ENCODE results near the gene LARGE1. TPM values are rescaled to one million over a fixed set of nuclear protein-coding genes. Genes with fewer than 3 reads are reported as not detected.

The LARGE1 gene
- total RNA-seq, 1 donor: 13.4 TPM

DNA sequence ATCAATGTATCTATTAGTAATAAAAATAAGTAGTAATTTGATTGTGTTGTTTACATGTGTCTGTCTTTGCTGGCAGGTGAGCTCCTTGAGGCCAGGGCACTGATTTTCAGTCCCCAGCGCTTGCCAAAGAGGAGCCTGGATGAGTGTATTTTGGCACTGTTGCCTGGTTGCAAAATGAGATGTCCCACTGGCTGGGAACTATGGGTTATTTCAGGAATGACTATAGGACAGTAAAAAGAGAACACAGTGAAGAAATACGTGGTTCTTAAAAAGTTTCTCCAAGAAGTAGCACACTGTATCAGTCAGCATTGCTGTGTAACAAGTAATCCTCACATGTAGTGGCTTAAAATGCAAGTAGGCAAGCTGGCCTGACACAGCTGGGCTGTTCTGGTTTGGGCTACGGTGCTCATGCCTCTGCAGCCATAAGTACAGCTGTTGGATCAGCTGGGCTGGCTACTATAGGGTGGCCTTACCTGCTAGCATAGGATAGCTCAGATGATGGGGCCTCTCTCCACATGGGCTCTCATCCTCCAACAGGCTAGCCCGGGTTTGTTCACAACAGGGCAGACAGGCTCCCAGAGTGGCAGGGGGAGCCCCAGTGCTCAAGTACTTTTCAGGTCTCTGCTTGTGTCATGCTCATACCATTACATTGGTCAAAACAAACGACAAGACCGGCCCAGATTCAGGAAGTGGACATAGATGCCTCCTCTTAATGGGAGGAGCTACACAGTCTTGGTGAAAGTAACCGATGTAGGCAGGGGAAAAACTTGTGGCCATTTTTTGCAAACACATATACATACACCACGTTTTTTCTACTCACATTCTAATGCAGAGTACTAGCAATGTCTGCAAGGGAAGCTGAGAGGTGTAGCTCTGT lies 399.1 kb downstream of the LARGE1 start:
- H3K4me3 ChIP-seq (ENCODE audit: low read depth, low read length): no peak overlapping the region
- DNase-seq (ENCODE audit: low read depth): no peak
- TF ChIP-seq, protein P1, sequence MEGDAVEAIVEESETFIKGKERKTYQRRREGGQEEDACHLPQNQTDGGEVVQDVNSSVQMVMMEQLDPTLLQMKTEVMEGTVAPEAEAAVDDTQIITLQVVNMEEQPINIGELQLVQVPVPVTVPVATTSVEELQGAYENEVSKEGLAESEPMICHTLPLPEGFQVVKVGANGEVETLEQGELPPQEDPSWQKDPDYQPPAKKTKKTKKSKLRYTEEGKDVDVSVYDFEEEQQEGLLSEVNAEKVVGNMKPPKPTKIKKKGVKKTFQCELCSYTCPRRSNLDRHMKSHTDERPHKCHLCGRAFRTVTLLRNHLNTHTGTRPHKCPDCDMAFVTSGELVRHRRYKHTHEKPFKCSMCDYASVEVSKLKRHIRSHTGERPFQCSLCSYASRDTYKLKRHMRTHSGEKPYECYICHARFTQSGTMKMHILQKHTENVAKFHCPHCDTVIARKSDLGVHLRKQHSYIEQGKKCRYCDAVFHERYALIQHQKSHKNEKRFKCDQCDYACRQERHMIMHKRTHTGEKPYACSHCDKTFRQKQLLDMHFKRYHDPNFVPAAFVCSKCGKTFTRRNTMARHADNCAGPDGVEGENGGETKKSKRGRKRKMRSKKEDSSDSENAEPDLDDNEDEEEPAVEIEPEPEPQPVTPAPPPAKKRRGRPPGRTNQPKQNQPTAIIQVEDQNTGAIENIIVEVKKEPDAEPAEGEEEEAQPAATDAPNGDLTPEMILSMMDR (IDR thresholded peaks at IDR 0.05; ENCODE audit: insufficient read depth, low read depth, low read length): no peak

DNA sequence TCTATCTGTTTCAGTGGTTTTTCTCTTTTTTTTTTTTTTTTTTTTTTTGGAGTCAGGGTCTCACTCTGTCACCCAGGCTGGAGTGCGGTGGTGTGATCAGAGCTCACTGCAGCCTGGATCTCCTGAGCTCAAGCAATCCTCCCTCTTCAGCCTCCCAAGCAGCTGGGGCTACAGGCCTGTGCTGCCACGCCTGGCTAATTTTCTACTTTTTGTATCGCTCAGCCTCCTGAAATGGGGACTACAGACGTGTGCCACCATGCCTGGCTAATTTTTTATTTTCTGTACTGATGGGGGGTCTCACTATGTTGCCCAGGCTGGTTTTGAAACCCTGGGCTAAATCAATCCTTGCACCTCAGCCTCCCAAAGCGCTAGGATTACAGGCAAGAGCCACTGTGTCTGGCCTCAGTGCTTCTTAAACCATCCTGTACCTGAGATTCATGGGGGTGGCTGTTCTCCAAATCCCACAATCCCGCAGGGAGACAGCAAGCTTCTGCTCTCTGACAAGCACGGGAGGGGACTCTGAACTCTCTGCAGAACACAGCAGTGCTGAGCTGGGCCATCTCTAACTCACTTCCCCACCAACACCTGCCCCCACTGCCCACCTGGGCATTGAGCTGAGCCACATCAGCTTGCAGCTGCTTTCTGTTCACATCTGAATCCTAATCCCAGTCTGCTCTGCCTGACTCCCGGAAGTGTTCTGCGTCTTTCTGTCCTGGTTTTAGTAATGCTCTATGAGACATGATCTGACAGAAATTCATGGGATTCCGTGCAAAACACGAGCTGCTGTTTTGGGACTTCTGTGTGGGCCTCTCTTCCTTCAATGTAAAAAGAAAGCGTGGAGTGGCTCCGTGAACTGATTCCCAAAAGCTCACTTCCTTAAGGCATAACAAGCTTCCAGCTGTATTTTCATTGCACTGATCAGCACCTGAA lies 400.0 kb downstream of the LARGE1 start:
- TF ChIP-seq, protein P1 (IDR thresholded peaks at IDR 0.05; ENCODE audit: insufficient read depth, low read depth, low read length): no peak
- H3K4me3 ChIP-seq (ENCODE audit: low read depth, low read length): no peak overlapping the region
- DNase-seq (ENCODE audit: low read depth): no peak

GRCh38 chr22:33519071-33519973 lies 401.0 kb downstream of the LARGE1 start:
- H3K4me3 ChIP-seq (ENCODE audit: low read depth, low read length): no peak overlapping the region
- TF ChIP-seq, protein P1 (IDR thresholded peaks at IDR 0.05; ENCODE audit: insufficient read depth, low read depth, low read length): peak; percentile 43
- DNase-seq (ENCODE audit: low read depth): peak; percentile 56

GRCh38 chr22:33518405-33518804 lies 401.9 kb downstream of the LARGE1 start:
- H3K4me3 ChIP-seq (ENCODE audit: low read depth, low read length): no peak overlapping the region
- DNase-seq (ENCODE audit: low read depth): no peak
- TF ChIP-seq, protein P1 (IDR thresholded peaks at IDR 0.05; ENCODE audit: insufficient read depth, low read depth, low read length): no peak

DNA sequence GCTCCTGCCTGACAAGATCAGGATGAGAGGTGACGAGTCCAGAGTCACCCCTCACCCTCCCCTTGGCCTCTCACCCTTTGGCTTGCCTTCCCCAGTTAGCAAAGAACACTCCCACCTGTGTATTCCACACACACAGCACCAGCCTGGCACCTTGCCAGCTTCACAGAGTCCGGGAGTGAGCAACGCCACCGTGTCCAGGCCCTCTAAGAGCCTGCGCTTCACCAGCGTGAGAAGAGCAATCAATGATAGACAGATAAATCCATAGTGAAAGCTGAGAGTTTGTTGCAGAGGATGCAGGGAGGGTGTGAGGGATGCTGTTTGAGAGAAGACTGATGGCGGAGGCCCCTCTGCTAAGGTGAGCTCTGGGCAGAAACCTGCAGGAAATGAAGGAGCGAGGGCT lies 404.5 kb downstream of the LARGE1 start:
- DNase-seq (ENCODE audit: low read depth): no peak
- TF ChIP-seq, protein P1 (IDR thresholded peaks at IDR 0.05; ENCODE audit: insufficient read depth, low read depth, low read length): no peak
- H3K4me3 ChIP-seq (ENCODE audit: low read depth, low read length): no peak overlapping the region
